ENCODE measurements around the gene PIK3CG. TPM values are rescaled to one million over a fixed set of nuclear protein-coding genes. Genes with fewer than 3 reads are reported as not detected.
"Not testable (repeated sequence)": the region's sequence is repeated elsewhere in the genome, so short reads cannot be mapped to it uniquely, and the experiment has no call there.

The PIK3CG gene
- total RNA-seq, 2 donors from 2014 or later: 8.0 to 8.5 TPM

GRCh38 chr7:106915873-106916272 lies 50.8 kb downstream of the PIK3CG start:
- DNase-seq (ENCODE audit: low spot score): no peak
- Histone ChIP-seq H3K9me3 (no peaks in the 10 kb centered on the region), H3K36me3 (no peaks in the 10 kb centered on the region), H3K27me3 (replicated peaks; ENCODE audit: insufficient read depth) (no peaks in the 10 kb centered on the region), H3K4me1 (ENCODE audit: control insufficient read depth in 1 of 2, low read depth in 2 of 2) (no peaks in the 10 kb centered on the region), H3K27ac (no peak overlapping the region), H3K4me3 (no peak overlapping the region)
- TF ChIP-seq CTCF (IDR thresholded peaks at IDR 0.05): no peak
- ATAC-seq (ENCODE audit: insufficient number of reproducible peaks, low FRiP score, low read depth): no peak

GRCh38 chr7:106916679-106917078 lies 51.6 kb downstream of the PIK3CG start:
- Histone ChIP-seq H3K27me3 (replicated peaks; ENCODE audit: insufficient read depth) (no peaks in the 10 kb centered on the region), H3K4me1 (ENCODE audit: control insufficient read depth in 1 of 2, low read depth in 2 of 2) (no peaks in the 10 kb centered on the region), H3K27ac (no peak overlapping the region), H3K36me3 (no peaks in the 10 kb centered on the region), H3K9me3 (no peaks in the 10 kb centered on the region), H3K4me3 (no peak overlapping the region)
- no peak for TF ChIP-seq CTCF (IDR thresholded peaks at IDR 0.05)
- DNase-seq (ENCODE audit: low spot score) (no peak), ATAC-seq (ENCODE audit: insufficient number of reproducible peaks, low FRiP score, low read depth) (no peak)

- no peak for TF ChIP-seq CTCF (IDR thresholded peaks at IDR 0.05)
Observed at GRCh38 chr7:106918991-106919390, 53.9 kb downstream of the PIK3CG start.

GRCh38 chr7:106924468-106924867 lies 59.4 kb downstream of the PIK3CG start:
- H3K27me3 ChIP-seq (replicated peaks; ENCODE audit: insufficient read depth); H3K36me3 ChIP-seq; ATAC-seq (ENCODE audit: insufficient number of reproducible peaks, low FRiP score, low read depth); H3K9me3 ChIP-seq; DNase-seq (ENCODE audit: low spot score); H3K4me1 ChIP-seq (ENCODE audit: control insufficient read depth in 1 of 2, low read depth in 2 of 2); H3K27ac ChIP-seq; H3K4me3 ChIP-seq: not testable (repeated sequence)

More at GRCh38 chr7:106918991-106919390, 53.9 kb downstream of the PIK3CG start:
- Histone ChIP-seq H3K4me3 (no peak overlapping the region), H3K36me3 (no peaks in the 10 kb centered on the region), H3K27me3 (replicated peaks; ENCODE audit: insufficient read depth) (no peaks in the 10 kb centered on the region), H3K4me1 (ENCODE audit: control insufficient read depth in 1 of 2, low read depth in 2 of 2) (no peaks in the 10 kb centered on the region), H3K9me3 (no peaks in the 10 kb centered on the region), H3K27ac (no peak overlapping the region)
- DNase-seq (ENCODE audit: low spot score) (no peak), ATAC-seq (ENCODE audit: insufficient number of reproducible peaks, low FRiP score, low read depth) (no peak)

GRCh38 chr7:106926892-106927291 lies 61.8 kb downstream of the PIK3CG start:
- H3K4me3 ChIP-seq: no peak overlapping the region
- H3K36me3 ChIP-seq: no peaks in the 10 kb centered on the region
- H3K27me3 ChIP-seq (replicated peaks; ENCODE audit: insufficient read depth): no peaks in the 10 kb centered on the region
- H3K9me3 ChIP-seq: no peaks in the 10 kb centered on the region
- ATAC-seq (ENCODE audit: insufficient number of reproducible peaks, low FRiP score, low read depth) (no peak), DNase-seq (ENCODE audit: low spot score) (no peak)
- H3K27ac ChIP-seq: no peak overlapping the region
- no peak for TF ChIP-seq CTCF (IDR thresholded peaks at IDR 0.05)
- no peaks in the 10 kb centered on the region for H3K4me1 ChIP-seq (ENCODE audit: control insufficient read depth in 1 of 2, low read depth in 2 of 2)

GRCh38 chr7:106927536-106927935 lies 62.5 kb downstream of the PIK3CG start:
- Histone ChIP-seq H3K9me3 (no peaks in the 10 kb centered on the region), H3K4me3 (no peak overlapping the region), H3K4me1 (ENCODE audit: control insufficient read depth in 1 of 2, low read depth in 2 of 2) (no peaks in the 10 kb centered on the region), H3K27me3 (replicated peaks; ENCODE audit: insufficient read depth) (no peaks in the 10 kb centered on the region), H3K36me3 (no peaks in the 10 kb centered on the region), H3K27ac (no peak overlapping the region)
- no peak for ATAC-seq (ENCODE audit: insufficient number of reproducible peaks, low FRiP score, low read depth)
- no peak for TF ChIP-seq CTCF (IDR thresholded peaks at IDR 0.05)
- no peak for DNase-seq (ENCODE audit: low spot score)

GRCh38 chr7:106929616-106930015 lies 64.5 kb downstream of the PIK3CG start:
- H3K9me3 ChIP-seq; H3K4me3 ChIP-seq; H3K27ac ChIP-seq; H3K27me3 ChIP-seq (replicated peaks; ENCODE audit: insufficient read depth); DNase-seq (ENCODE audit: low spot score); ATAC-seq (ENCODE audit: insufficient number of reproducible peaks, low FRiP score, low read depth); H3K4me1 ChIP-seq (ENCODE audit: control insufficient read depth in 1 of 2, low read depth in 2 of 2); H3K36me3 ChIP-seq: not testable (repeated sequence)
